ENCODE measurements around the gene GDPD5. TPM values are rescaled to one million over a fixed set of nuclear protein-coding genes. Genes with fewer than 3 reads are reported as not detected.

GDPD5 gene
- total RNA-seq, 1 donor from 2014 or later: 46.2 TPM

GRCh38 chr11:75403983-75404658 is 121.6 kb downstream of the GDPD5 start:
- no peak for DNase-seq (ENCODE audit: low spot score)

GRCh38 chr11:75403037-75403436 is 122.7 kb downstream of the GDPD5 start:
- DNase-seq (ENCODE audit: low spot score): no peak

DNA sequence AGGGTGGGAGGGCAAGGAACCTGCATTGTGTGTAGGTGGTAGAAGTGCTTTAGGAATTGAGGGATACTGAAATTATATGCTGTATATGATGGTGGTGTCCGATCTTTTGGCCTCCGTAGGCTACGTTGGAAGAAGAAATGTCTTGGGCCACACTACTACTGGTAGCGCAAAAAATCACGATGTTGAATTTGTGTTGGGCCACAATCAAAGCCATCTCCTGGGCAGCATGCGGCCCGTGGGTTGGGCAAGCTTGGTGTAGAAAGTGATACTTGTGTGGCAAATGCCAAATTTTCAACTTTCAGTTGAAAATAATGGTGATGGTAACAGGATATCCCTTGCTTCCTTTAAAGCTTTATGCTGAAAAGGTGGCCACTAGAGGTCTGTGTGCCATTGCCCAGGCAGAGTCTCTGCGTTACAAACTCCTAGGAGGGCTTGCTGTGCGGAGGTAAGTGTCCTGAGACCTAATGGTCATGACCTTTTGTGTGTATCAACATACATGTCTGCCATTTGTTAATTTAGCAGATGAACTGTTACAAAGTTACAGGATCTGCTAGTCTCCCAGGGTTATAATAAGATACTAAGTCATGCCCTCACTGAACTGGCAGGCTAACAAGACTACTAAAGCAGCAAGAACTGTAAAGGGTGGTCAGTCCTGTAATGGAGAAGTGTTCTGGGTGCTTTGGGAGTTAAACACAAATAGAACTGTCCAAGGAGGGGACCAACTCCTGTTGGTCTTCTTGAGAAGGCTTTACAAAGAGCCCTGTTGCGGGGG is 123.6 kb downstream of the GDPD5 start:
- DNase-seq (ENCODE audit: low spot score): no peak

- DNase-seq (ENCODE audit: low spot score): no peak
Measured at GRCh38 chr11:75400146-75400865, 125.4 kb downstream of the GDPD5 start.

GRCh38 chr11:75399344-75400145 is 126.2 kb downstream of the GDPD5 start, which contains the start of gene RPS3:
Gene RPS3 (plus strand): TSS chr11:75399518. CDS start chr11:75399548, 30 bp downstream.
- peak; percentile 96 for DNase-seq (ENCODE audit: low spot score)

- DNase-seq (ENCODE audit: low spot score): no peak
Measured at GRCh38 chr11:75398906-75399305, 126.8 kb downstream of the GDPD5 start.

GRCh38 chr11:75394085-75394840 is 131.5 kb downstream of the GDPD5 start:
- DNase-seq (ENCODE audit: low spot score): no peak

DNA sequence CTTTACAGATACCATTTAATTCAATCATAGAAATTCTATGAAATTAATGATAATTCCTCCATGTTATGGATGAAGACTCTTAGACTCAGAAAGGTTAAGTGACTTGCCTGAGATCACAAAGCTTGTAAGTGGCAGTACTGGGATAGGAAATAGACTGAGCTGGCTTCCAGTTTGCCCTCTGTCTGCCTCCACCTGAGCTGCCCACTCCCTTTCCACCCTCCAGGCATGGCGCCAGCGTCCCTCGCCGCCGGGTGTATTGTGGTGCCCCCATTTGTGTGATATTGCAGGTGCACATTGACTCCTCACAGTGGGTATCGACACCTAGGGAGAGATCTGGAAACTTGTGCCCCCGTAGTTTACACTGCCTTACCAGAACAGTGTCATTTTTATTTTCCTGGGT is 135.8 kb downstream of the GDPD5 start:
- no peak for DNase-seq (ENCODE audit: low spot score)

GRCh38 chr11:75389276-75389605 is 136.5 kb downstream of the GDPD5 start:
- DNase-seq (ENCODE audit: low spot score): no peak

- DNase-seq (ENCODE audit: low spot score): no peak
Measured at GRCh38 chr11:75388386-75389275, 137.1 kb downstream of the GDPD5 start.

- DNase-seq (ENCODE audit: low spot score): no peak
Measured at GRCh38 chr11:75387736-75388294, 137.9 kb downstream of the GDPD5 start.

- DNase-seq (ENCODE audit: low spot score): peak; percentile 37
Measured at GRCh38 chr11:75386942-75387630, 138.7 kb downstream of the GDPD5 start.

Other genes starting within 250 kb of the GDPD5 start
- 112 TPM for gene ARRB1, start 174.3 kb downstream of the GDPD5 start, total RNA-seq
- 1,433 TPM for gene RPS3, start 126.4 kb downstream of the GDPD5 start, total RNA-seq
- gene KLHL35, start 92.7 kb downstream of the GDPD5 start, total RNA-seq: 0.61 TPM
- 309 TPM for gene SERPINH1, start 36.3 kb upstream of the GDPD5 start, total RNA-seq
- gene MAP6, start 143.1 kb upstream of the GDPD5 start, total RNA-seq: 4.8 TPM
- 0.32 TPM for gene MOGAT2, start 191.9 kb upstream of the GDPD5 start, total RNA-seq
- 337 TPM for gene DGAT2, start 242.8 kb upstream of the GDPD5 start, total RNA-seq